B cell (primary cell): ENCODE data around the gene GPR162. TPM values are rescaled to one million over a fixed set of nuclear protein-coding genes. Genes with fewer than 3 reads are reported as not detected.

Experiments used
- ATAC-seq: fragments of 200-7000 bp; cut with Tn5 transposase; one replicate; pipeline ENCODE4 v1.10.0; 2021; ENCODE audit warnings: low read depth, mild to moderate bottlenecking, moderate number of reproducible peaks, moderate library complexity
- CTCF ChIA-PET: fragments of 350-600 bp; sonication (Branson Sonifier 250); formaldehyde crosslinking; loops from one replicate; lab custom pipeline; 2021; ENCODE audit warnings: antibody characterized with exemption, inconsistent platforms; lab: Charles Lee
- POLR2A ChIA-PET: fragments of 350-600 bp; sonication (Branson Sonifier 250); formaldehyde crosslinking; loops from one replicate; lab custom pipeline; 2021; ENCODE audit warnings: antibody characterized with exemption; lab: Charles Lee
- DNase-seq: peaks from one replicate; pipeline ENCODE4 v3.0.0; 2013
- H2AFZ ChIP-seq: 2 replicates; pipeline ENCODE4 v1.6.1; 2012; ENCODE audit warnings: mild to moderate bottlenecking, low read depth, low read length; ENCODE audit not compliant: insufficient read depth, poor library complexity, severe bottlenecking
- H3K27ac ChIP-seq, 2 donors: 1 replicate in 1 of 2; 2 replicates in 1 of 2; pipeline ENCODE4 v1.5.1; 2012 to 2013; ENCODE audit warnings: low read length in 2 of 2, mild to moderate bottlenecking in 2 of 2, moderate library complexity in 1 of 2
- H3K27me3 ChIP-seq, 4 experiments: fragments of 200-600 bp in 1 of 4; sonication (generic) in 1 of 4; replicated peaks in 1 of 4; 1 replicate in 2 of 4; 2 replicates in 2 of 4; pipeline versions ENCODE4 v1.6.1 to v1.7.0; 2013 to 2016; ENCODE audit warnings: low read length in 3 of 4, mild to moderate bottlenecking in 2 of 4, mixed read lengths in 1 of 4, moderate library complexity in 1 of 4; ENCODE audit not compliant: insufficient read depth in 4 of 4, control insufficient read depth in 3 of 4; ENCODE audit errors: control extremely low read depth in 1 of 4
- H3K36me3 ChIP-seq, 2 experiments: replicated peaks in 1 of 2; 1 replicate in 1 of 2; 2 replicates in 1 of 2; pipeline versions ENCODE4 v1.6.1 to v1.7.1; 2013; ENCODE audit warnings: low read length in 1 of 2; ENCODE audit not compliant: insufficient read depth in 2 of 2, control insufficient read depth in 1 of 2; ENCODE audit errors: control extremely low read depth in 1 of 2, extremely low read depth in 1 of 2
- H3K4me1 ChIP-seq, 2 donors: fragments of 200-600 bp in 1 of 2; sonication (generic) in 1 of 2; 1 replicate in 1 of 2; 2 replicates in 1 of 2; pipeline versions ENCODE4 v1.5.1 to v1.6.1; 2013 to 2017; ENCODE audit warnings: low read length in 2 of 2; ENCODE audit not compliant: control insufficient read depth in 2 of 2, insufficient read depth in 2 of 2
- H3K4me2 ChIP-seq: replicated peaks from 2 replicates; pipeline ENCODE3; 2012; ENCODE audit warnings: mild to moderate bottlenecking, low read depth, low read length; ENCODE audit not compliant: poor library complexity, severe bottlenecking
- H3K4me3 ChIP-seq, 5 experiments: fragments of 200-600 bp in 1 of 5; sonication (generic) in 1 of 5; 1 replicate in 3 of 5; 2 replicates in 2 of 5; pipeline versions ENCODE4 v1.5.1 to v1.7.0; 2011 to 2016; ENCODE audit warnings: low read length in 4 of 5, mild to moderate bottlenecking in 4 of 5, low read depth in 2 of 5, control low read depth in 1 of 5, moderate library complexity in 1 of 5; ENCODE audit not compliant: insufficient read depth in 1 of 5; ENCODE audit errors: control extremely low read depth in 1 of 5, extremely low read depth in 1 of 5
- H3K79me2 ChIP-seq: fragments of 200-600 bp; sonication (generic); one replicate; pipeline ENCODE4 v1.6.0; 2016; ENCODE audit warnings: low read length; ENCODE audit not compliant: control insufficient read depth, insufficient read depth
- H3K9ac ChIP-seq: fragments of 200-600 bp; sonication (generic); 2 replicates; pipeline ENCODE4 v1.6.1; 2017; ENCODE audit warnings: mild to moderate bottlenecking, low read length, moderate library complexity
- H3K9me3 ChIP-seq, 3 donors: one replicate each; pipeline versions ENCODE4 v1.6.1 to v1.7.1; 2013; ENCODE audit warnings: low read length in 2 of 3; ENCODE audit not compliant: control insufficient read depth in 2 of 3, insufficient read depth in 1 of 3; ENCODE audit errors: control extremely low read depth in 1 of 3
- H4K20me1 ChIP-seq: 2 replicates; pipeline ENCODE4 v1.6.0; 2012; ENCODE audit warnings: mild to moderate bottlenecking, low read length; ENCODE audit not compliant: insufficient read depth, control insufficient read depth, poor library complexity, severe bottlenecking
- H3K27ac Mint-ChIP-seq: one replicate; pipeline ENCODE4 v1.8.0; 2021; ENCODE audit warnings: mixed read lengths
- H3K27me3 Mint-ChIP-seq: one replicate; pipeline ENCODE4 v1.8.0; 2021; ENCODE audit warnings: mixed read lengths
- H3K4me1 Mint-ChIP-seq: one replicate; pipeline ENCODE4 v1.8.0; 2021; ENCODE audit warnings: mixed read lengths
- H3K4me3 Mint-ChIP-seq: one replicate; pipeline ENCODE4 v1.8.0; 2021; ENCODE audit warnings: mixed read lengths
- H3K9me3 Mint-ChIP-seq: one replicate; pipeline ENCODE4 v1.8.0; 2022; ENCODE audit warnings: mixed read lengths; ENCODE audit not compliant: insufficient read depth
- CTCF ChIP-seq: fragments of 200-600 bp; IDR thresholded peaks from one replicate; pipeline ENCODE4 v1.8.0; 2022; ENCODE audit warnings: antibody characterized with exemption, mild to moderate bottlenecking
- EZH2 ChIP-seq: IDR thresholded peaks from 2 replicates; pipeline ENCODE4 v1.6.1; 2012; ENCODE audit warnings: borderline replicate concordance, low read depth, mild to moderate bottlenecking, moderate library complexity, low read length; ENCODE audit not compliant: insufficient read depth, poor library complexity, severe bottlenecking
- WGBS: methylation state at CpG from one replicate; pipeline ENCODE4 v1.1.5; 2013; ENCODE audit warnings: missing lambda C conversion rate; ENCODE audit not compliant: insufficient coverage; 5-methylcytosine and 5-hydroxymethylcytosine counted together
- intact Hi-C: fragments of 100-400 bp; cut with micrococcal nuclease; formaldehyde crosslinking; loops from one replicate; pipeline ENCODE4 v1.10.0; 2022
- polyA plus RNA-seq: library from polyadenylated mRNA; depleted of rRNA; stranded (reverse); fragments of >200 nt; gene quantifications from 2 replicates; pipeline ENCODE4 v1.2.3, GENCODE V29; 2012
- total RNA-seq, 2 donors: library from RNA; stranded (reverse); fragments of 120-200 nt in 1 of 2; gene quantifications; 1 replicate in 1 of 2; 2 replicates in 1 of 2; pipeline versions ENCODE4 v1.2.3 to v1.2.4, GENCODE V29; 2013 to 2022

Gene GPR162
- total and polyA plus RNA-seq, 2 donors (not counting 1 experiment from before 2014, with no cell fraction given), result 0.54 TPM; not detected in 1

GRCh38 chr12:6818645-6819044 is 3.0 kb upstream of the GPR162 start:
- no peak for ATAC-seq
- POLR2A ChIA-PET, result no interaction called here
- Histone ChIP-seq H3K4me1 (peaks cover 11 to 14% of the 10 kb centered on the region in 2 donors), H3K79me2 (no peaks in the 10 kb centered on the region), H3K36me3 (no peaks in the 10 kb centered on the region), H3K9ac (no peak overlapping the region), H3K9me3 (peaks cover 0 to 2% (median 0%) of the 10 kb centered on the region in 3 donors), H3K4me3 (no peak overlapping the region), H4K20me1 (no peaks in the 10 kb centered on the region), H3K27me3 (peaks cover 0 to 52% (median 7%) of the 10 kb centered on the region in 4 experiments), H3K27ac (no peak overlapping the region), H3K4me2 (no peak overlapping the region), H2AFZ (no peak overlapping the region)
- DNase-seq, result no peak
- WGBS, result 83% methylated on average over 1 of the region's 5 CpGs
- peaks cover 51% of the 10 kb centered on the region for H3K27me3 Mint-ChIP-seq
- no peaks in the 10 kb centered on the region for H3K9me3 Mint-ChIP-seq
- CTCF ChIA-PET, result no interaction called here
- intact Hi-C loops, result no loop called here
- no peak overlapping the region for H3K4me3 Mint-ChIP-seq
- H3K27ac Mint-ChIP-seq, result no peak overlapping the region
- H3K4me1 Mint-ChIP-seq, result peaks cover 10% of the 10 kb centered on the region
- TF ChIP-seq EZH2 (no peak), CTCF (no peak)

GRCh38 chr12:6819106-6820030 is 2.3 kb upstream of the GPR162 start:
- H3K27ac ChIP-seq, result no peak overlapping the region
- DNase-seq (no peak), ATAC-seq (no peak)
- ChIA-PET CTCF (no interaction called here), POLR2A (no interaction called here)
- no peak overlapping the region for H3K4me3 ChIP-seq
- H4K20me1 ChIP-seq, result no peaks in the 10 kb centered on the region
- H3K4me1 ChIP-seq, result peaks cover 11 to 14% of the 10 kb centered on the region in 2 donors
- WGBS, result 91% methylated on average over 11 of the region's 13 CpGs
- no peak overlapping the region for H3K9ac ChIP-seq
- Mint-ChIP-seq H3K4me1 (peaks cover 10% of the 10 kb centered on the region), H3K27ac (no peak overlapping the region), H3K4me3 (no peak overlapping the region), H3K27me3 (peaks cover 51% of the 10 kb centered on the region), H3K9me3 (no peaks in the 10 kb centered on the region)
- no peaks in the 10 kb centered on the region for H3K36me3 ChIP-seq
- TF ChIP-seq EZH2 (no peak), CTCF (no peak)
- no peak overlapping the region for H2AFZ ChIP-seq
- intact Hi-C loops, result no loop called here
- peaks cover 0 to 51% (median 7%) of the 10 kb centered on the region in 4 experiments for H3K27me3 ChIP-seq
- no peak overlapping the region for H3K4me2 ChIP-seq
- H3K9me3 ChIP-seq, result peaks cover 0 to 2% (median 0%) of the 10 kb centered on the region in 3 donors
- H3K79me2 ChIP-seq, result no peaks in the 10 kb centered on the region
